PC-9 (cell line): ENCODE results near the gene RSPH10B2.
"Not testable (repeated sequence)": the region's sequence is repeated elsewhere in the genome, so short reads cannot be mapped to it uniquely, and the experiment has no call there.

Source experiments
- CTCF ChIP-seq: fragments of 200-600 bp; sonication (generic); conservative IDR thresholded peaks from 2 replicates; pipeline ENCODE4 v1.6.1; 2017; ENCODE audit warnings: mixed run types, antibody characterized with exemption, mild to moderate bottlenecking, moderate library complexity
- EZH2 ChIP-seq: fragments of 200-600 bp; sonication (generic); IDR thresholded peaks from 2 replicates; pipeline ENCODE4 v1.8.0; 2017; ENCODE audit warnings: antibody characterized with exemption, low read depth

- not testable (repeated sequence) for TF ChIP-seq CTCF, EZH2
Measured at GRCh38 chr7:6728893-6729491, 24.9 kb upstream of the RSPH10B2 start.
